Peyer's patch (tissue), 4 donors: ENCODE data around the gene F11R.

Source experiments
- CTCF ChIP-seq, 6 experiments: fragments of 450-650 bp in 4 of 6; fragments of 200-600 bp in 2 of 6; sonication (generic) in 1 of 6; IDR thresholded peaks; one replicate each; pipeline ENCODE4 v1.5.1; 2017 to 2019; ENCODE audit warnings: antibody characterized with exemption in 6 of 6, mild to moderate bottlenecking in 3 of 6, moderate library complexity in 1 of 6
- POLR2A ChIP-seq, 2 donors: fragments of 450-650 bp; IDR thresholded peaks; one replicate each; pipeline ENCODE4 v1.5.1; 2017; ENCODE audit warnings: antibody characterized with exemption in 2 of 2, mild to moderate bottlenecking in 2 of 2, moderate library complexity in 2 of 2

DNA sequence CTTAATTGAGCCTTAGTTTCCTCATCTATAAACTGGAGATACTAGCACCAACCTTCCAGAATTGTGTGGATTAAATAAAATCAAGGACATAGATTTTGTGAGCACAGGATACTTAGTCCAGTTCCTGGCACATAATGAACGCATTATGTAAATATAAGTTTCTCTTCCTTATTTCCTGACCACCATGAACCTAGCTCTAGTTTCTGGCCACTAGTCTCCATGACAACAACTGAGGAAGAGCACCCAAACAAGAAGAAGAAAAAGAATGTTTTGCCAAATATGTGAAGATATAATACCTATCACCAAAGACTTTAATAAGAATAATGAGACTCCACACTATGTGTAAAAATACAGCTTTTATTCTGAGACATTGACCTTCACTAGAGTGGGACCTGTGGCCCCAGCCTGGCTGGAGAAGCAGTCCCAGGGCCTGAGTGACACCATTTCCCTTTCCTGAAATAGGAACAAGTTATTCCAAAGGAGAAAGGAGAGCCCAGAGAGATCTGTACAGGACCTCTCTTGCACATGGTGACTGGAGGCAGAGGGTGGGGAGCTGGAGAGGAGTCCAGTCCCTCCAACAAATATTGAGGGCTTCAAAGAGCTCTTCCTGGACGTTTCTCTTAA, 25.8 kb upstream of the F11R start:
- no peak for TF ChIP-seq CTCF (IDR thresholded peaks at IDR 0.05)
- no peak for TF ChIP-seq POLR2A (IDR thresholded peaks at IDR 0.05)
